HG03066 (cell line): ENCODE measurements around the gene TPX2.

ENCODE experiments used
- ATAC-seq: cut with Tn5 transposase; IDR thresholded peaks from one replicate; pipeline ENCODE4 v1.9.1; 2021; ENCODE audit warnings: low read depth; ENCODE audit not compliant: unreplicated experiment

Gene TPX2

GRCh38 chr20:31830406-31830981, 91.4 kb downstream of the TPX2 start:
- no peak for ATAC-seq

GRCh38 chr20:31831211-31831610, 92.1 kb downstream of the TPX2 start:
- no peak for ATAC-seq

DNA sequence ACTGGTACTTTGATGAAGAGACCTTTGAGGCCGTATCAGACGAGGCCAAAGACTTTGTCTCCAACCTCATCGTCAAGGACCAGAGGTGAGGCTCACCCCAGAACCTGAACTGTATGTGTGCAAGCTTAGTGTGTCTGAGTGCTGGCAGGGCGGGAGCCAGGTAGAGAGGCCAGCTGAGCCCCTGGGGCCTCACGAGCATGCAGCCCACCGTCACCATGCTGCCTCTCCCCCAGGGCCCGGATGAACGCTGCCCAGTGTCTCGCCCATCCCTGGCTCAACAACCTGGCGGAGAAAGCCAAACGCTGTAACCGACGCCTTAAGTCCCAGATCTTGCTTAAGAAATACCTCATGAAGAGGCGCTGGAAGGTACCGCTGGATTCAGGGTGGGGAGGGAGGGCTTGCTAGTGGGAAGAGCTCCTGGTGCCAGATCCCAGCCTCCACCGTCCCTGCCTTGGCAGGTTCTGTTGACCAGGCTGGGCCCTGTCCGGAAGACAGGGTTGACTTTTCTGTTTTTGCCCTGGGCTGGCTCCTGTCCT, 92.7 kb downstream of the TPX2 start:
- ATAC-seq: no peak

- no peak for ATAC-seq
Observed at GRCh38 chr20:31833130-31833930, 94.2 kb downstream of the TPX2 start.

GRCh38 chr20:31833931-31834521, 94.9 kb downstream of the TPX2 start:
- ATAC-seq: no peak

GRCh38 chr20:31835554-31835953, 96.5 kb downstream of the TPX2 start:
- ATAC-seq: no peak

DNA sequence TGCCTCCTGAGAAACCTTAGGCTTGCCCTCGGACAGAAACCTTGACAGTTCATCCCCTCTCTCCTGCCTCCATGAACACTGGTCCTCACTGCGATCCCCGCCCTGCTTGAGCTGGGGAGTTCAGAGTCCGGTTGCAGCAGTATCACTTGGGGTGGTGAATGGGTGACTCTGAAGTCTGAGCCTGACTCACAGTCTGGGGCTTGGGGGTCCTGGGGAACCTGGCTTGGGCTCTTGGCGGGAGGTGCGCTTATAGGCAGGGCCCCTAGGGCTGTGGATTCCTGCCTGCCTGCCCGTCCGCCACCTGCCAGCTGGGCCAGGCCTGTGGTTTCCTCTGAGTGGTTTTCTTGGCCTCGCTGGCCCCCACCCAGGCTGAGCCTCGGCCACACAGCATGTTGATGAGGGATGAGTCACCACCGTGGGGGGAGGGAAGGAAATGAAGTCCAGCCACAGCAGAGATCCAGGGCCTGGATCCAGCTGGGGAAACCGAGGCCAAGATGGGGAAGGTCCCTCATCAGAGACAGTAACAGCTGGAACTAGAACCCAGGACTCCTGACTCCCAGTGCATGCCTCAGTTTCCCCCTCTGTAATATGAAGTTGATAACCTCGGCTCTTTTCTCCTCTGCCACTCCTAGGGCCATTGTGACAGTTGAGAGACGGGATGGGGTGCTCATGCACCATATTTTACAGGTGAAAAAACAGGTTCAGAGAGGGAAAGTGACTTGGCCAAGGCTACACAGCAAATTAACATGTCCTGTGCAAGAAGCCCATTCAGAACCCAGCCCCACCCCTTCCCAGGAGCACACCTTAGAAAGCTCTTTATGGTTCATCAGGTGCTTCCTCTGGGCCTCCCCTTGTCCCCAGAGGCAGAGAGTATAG, 97.1 kb downstream of the TPX2 start:
- ATAC-seq: peak; percentile 69

GRCh38 chr20:31836853-31837608, 97.9 kb downstream of the TPX2 start:
- no peak for ATAC-seq

DNA sequence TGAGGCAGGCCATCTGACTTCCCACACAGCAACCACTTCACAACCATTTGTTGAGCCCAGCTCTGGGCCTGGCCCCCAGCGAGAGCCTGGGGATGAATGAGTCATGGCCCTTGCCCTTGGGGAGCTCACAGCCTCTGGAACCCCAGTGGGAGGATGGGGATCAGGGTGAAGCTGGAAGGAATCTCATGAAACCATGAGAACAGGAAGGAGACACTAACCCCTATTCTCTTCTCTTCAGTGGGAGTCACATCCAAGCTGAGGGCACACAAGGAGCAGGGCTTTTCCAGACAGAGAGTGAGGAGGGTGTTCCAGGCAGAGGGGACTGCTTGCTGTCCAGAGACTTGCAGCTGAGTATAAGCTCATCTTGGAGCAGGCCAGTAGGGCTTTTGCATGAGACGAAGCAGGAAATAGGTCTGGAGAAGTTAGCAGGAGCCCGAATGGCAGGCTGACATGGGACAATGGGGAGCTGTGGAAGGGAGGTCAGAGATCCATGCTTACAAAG, 98.9 kb downstream of the TPX2 start:
- ATAC-seq: no peak

- ATAC-seq: no peak
Observed at GRCh38 chr20:31838646-31839292, 99.7 kb downstream of the TPX2 start.

DNA sequence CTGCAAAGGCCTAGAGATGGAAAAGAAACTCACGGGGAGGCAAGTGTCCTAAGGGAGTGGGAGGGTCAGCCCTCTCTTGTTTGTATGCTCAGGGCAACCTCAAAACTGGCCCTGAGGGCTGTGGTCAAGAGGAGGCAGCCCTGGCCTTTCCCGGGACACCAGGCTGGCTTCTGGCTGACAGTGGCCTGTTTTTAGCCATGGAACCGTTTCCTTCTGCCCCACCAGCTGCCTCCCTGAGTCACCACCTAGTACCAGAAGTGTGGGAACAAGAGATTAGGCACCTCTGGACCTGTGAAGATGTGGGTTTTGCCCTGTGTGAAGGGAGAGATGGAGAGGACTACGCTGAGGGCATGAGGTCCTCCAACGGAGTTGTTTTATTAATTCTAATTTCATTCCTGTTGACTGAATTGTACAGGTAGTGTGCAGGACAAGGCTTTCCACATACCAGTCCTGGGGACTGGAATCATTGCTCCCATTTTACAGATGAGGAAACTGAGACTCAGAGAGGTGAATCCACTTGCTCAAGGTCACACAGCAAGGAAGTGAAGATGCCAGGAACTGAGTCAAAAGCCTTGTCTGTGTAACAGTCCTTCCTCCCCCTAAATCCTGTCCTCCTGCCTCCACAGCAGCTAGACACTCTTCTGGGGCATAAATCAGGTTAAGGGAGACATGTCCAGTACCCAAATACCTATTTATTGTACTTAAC, 100.8 kb downstream of the TPX2 start:
- ATAC-seq: no peak

GRCh38 chr20:31840906-31841816, 102.1 kb downstream of the TPX2 start:
- no peak for ATAC-seq

GRCh38 chr20:31841928-31842327, 102.8 kb downstream of the TPX2 start:
- no peak for ATAC-seq

GRCh38 chr20:31842471-31843157, 103.5 kb downstream of the TPX2 start:
- no peak for ATAC-seq

GRCh38 chr20:31843288-31843687, 104.2 kb downstream of the TPX2 start:
- no peak for ATAC-seq

DNA sequence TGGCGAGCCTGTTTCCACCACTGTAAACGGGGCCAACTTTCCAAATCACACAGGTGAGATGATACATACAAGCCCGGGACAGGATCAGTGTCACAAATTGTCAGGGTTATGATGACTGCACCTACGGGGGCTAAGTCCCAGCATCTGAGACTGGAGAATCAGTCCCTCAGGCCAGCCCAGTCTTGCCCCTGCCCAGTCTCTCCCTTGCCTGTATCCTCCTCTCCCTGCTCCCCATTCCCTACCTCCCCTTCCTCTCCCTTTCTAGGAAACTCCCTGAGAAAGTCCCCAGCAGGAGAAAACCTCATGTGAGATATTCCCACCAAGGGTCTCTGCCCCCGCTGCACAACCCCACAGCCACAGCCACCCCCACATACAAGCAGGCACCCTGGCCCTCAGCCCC, 104.8 kb downstream of the TPX2 start:
- ATAC-seq: no peak

DNA sequence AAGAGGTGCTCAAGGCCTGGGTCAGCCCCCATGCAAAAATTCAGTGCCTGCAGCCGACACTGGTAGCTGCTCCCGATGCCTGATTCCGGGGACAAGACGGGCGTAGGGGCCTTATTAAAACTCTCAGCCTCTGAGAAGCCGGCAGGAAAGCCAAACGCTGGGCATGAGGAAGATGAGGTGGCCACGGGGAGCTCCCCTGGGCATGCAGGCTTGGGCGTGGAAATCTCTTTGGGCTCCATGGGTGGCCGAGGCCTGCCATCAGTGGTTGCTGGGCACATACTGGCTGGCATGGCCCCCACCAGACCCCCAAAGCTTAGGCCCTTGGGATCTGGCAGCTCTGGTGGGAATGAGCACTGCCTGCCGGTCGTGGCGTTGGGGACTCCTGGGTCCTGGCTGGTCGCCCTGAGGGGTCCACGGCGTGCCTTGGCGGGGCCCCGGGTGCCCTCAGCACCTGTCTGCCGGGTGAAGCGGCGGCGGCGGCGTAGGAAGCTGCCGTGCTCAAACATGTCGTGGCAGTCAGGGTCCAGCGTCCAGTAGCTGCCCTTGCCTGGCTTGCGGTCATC, 105.7 kb downstream of the TPX2 start:
- ATAC-seq: no peak
